HG03565 (cell line): Measurements from ENCODE around the gene ARHGAP20.

Experiments used
- ATAC-seq: cut with Tn5 transposase; IDR thresholded peaks from one replicate; pipeline ENCODE4 v1.9.1; 2021; ENCODE audit warnings: mild to moderate bottlenecking, moderate library complexity; ENCODE audit not compliant: unreplicated experiment

ARHGAP20 gene

GRCh38 chr11:110613197-110613918 is 98.9 kb downstream of the ARHGAP20 start:
- ATAC-seq, result no peak

GRCh38 chr11:110606415-110606814 is 105.8 kb downstream of the ARHGAP20 start:
- no peak for ATAC-seq

- ATAC-seq, result no peak
Observed at GRCh38 chr11:110601936-110602335, 110.3 kb downstream of the ARHGAP20 start.

- no peak for ATAC-seq
Observed at GRCh38 chr11:110600322-110600721, 111.9 kb downstream of the ARHGAP20 start.

GRCh38 chr11:110599207-110599606 is 113.0 kb downstream of the ARHGAP20 start:
- no peak for ATAC-seq

GRCh38 chr11:110598725-110599124 is 113.5 kb downstream of the ARHGAP20 start:
- ATAC-seq, result no peak

GRCh38 chr11:110587972-110588371 is 124.3 kb downstream of the ARHGAP20 start:
- ATAC-seq, result no peak

GRCh38 chr11:110587129-110587528 is 125.1 kb downstream of the ARHGAP20 start:
- no peak for ATAC-seq

- ATAC-seq, result no peak
Observed at GRCh38 chr11:110584150-110584549, 128.1 kb downstream of the ARHGAP20 start.

GRCh38 chr11:110582728-110583432 is 129.4 kb downstream of the ARHGAP20 start:
- ATAC-seq, result no peak

- ATAC-seq, result no peak
Observed at GRCh38 chr11:110580571-110580970, 131.7 kb downstream of the ARHGAP20 start.

GRCh38 chr11:110573411-110573810 is 138.8 kb downstream of the ARHGAP20 start:
- ATAC-seq, result no peak

GRCh38 chr11:110571081-110571720 is 141.0 kb downstream of the ARHGAP20 start:
- no peak for ATAC-seq

GRCh38 chr11:110566577-110566976 is 145.7 kb downstream of the ARHGAP20 start:
- no peak for ATAC-seq

GRCh38 chr11:110565357-110566336 is 146.6 kb downstream of the ARHGAP20 start:
- ATAC-seq, result no peak

- no peak for ATAC-seq
Observed at GRCh38 chr11:110564676-110565356, 147.4 kb downstream of the ARHGAP20 start.

- no peak for ATAC-seq
Observed at GRCh38 chr11:110544779-110545178, 167.5 kb downstream of the ARHGAP20 start.

GRCh38 chr11:110538154-110538553 is 174.1 kb downstream of the ARHGAP20 start:
- ATAC-seq, result no peak

GRCh38 chr11:110530900-110531741 is 181.1 kb downstream of the ARHGAP20 start:
- ATAC-seq, result no peak
